RWPE2 (cell line): ENCODE results near the gene BAIAP2L2.
A peak's percentile ranks its signal among the peaks of the same experiment; 100 is the strongest.

Experiments used
- ATAC-seq: fragments of 200-7000 bp; cut with Tn5 transposase; 3 replicates; pipeline ENCODE4 v1.9.1; 2021; ENCODE audit warnings: low read depth
- DNase-seq: peaks from one replicate; pipeline ENCODE4 v3.0.0-alpha.2; 2020; ENCODE audit warnings: low spot score
- H3K27ac ChIP-seq: fragments of 450-650 bp; 2 replicates; pipeline ENCODE4 v1.5.1; 2017; ENCODE audit warnings: mild to moderate bottlenecking; ENCODE audit not compliant: poor library complexity, severe bottlenecking
- H3K27me3 ChIP-seq: fragments of 250-450 bp; sonication (Bioruptor Pico); 2 replicates; pipeline ENCODE4 v1.5.1; 2021; ENCODE audit warnings: mild to moderate bottlenecking, moderate library complexity; ENCODE audit not compliant: insufficient read depth, poor library complexity, severe bottlenecking
- H3K36me3 ChIP-seq: fragments of 250-450 bp; sonication (Bioruptor Pico); 2 replicates; pipeline ENCODE4 v1.5.1; 2020; ENCODE audit warnings: low read depth, mild to moderate bottlenecking, moderate library complexity
- H3K4me1 ChIP-seq: fragments of 250-450 bp; sonication (Bioruptor Pico); 2 replicates; pipeline ENCODE4 v1.5.1; 2021; ENCODE audit warnings: mild to moderate bottlenecking, moderate library complexity; ENCODE audit not compliant: insufficient read depth, poor library complexity, severe bottlenecking
- H3K4me3 ChIP-seq: fragments of 250-450 bp; sonication (Bioruptor Pico); 2 replicates; pipeline ENCODE4 v1.5.1; 2021; ENCODE audit warnings: mild to moderate bottlenecking, moderate library complexity; ENCODE audit not compliant: severe bottlenecking
- H3K9me3 ChIP-seq: fragments of 250-450 bp; sonication (Bioruptor Pico); 2 replicates; pipeline ENCODE4 v1.5.1; 2021; ENCODE audit warnings: mild to moderate bottlenecking, moderate library complexity; ENCODE audit not compliant: severe bottlenecking
- CTCF ChIP-seq: fragments of 450-650 bp; IDR thresholded peaks from one replicate; pipeline ENCODE4 v1.5.1; 2017; ENCODE audit warnings: mild to moderate bottlenecking, moderate library complexity; ENCODE audit not compliant: poor library complexity, severe bottlenecking

BAIAP2L2 gene

GRCh38 chr22:38136607-38137006 lies 26.1 kb upstream of the BAIAP2L2 start:
- TF ChIP-seq CTCF: no peak
- peaks cover 11% of the 10 kb centered on the region for H3K4me1 ChIP-seq
- no peaks in the 10 kb centered on the region for H3K9me3 ChIP-seq
- H3K27me3 ChIP-seq: no peaks in the 10 kb centered on the region
- no peak overlapping the region for H3K27ac ChIP-seq
- DNase-seq (no peak), ATAC-seq (no peak)
- no peaks in the 10 kb centered on the region for H3K36me3 ChIP-seq
- H3K4me3 ChIP-seq: no peak overlapping the region

GRCh38 chr22:38135133-38135706 lies 24.7 kb upstream of the BAIAP2L2 start:
- H3K4me3 ChIP-seq: no peak overlapping the region
- no peaks in the 10 kb centered on the region for H3K27me3 ChIP-seq
- no peaks in the 10 kb centered on the region for H3K9me3 ChIP-seq
- ATAC-seq: peak; percentile 96
- H3K4me1 ChIP-seq: peaks cover 11% of the 10 kb centered on the region
- TF ChIP-seq CTCF: no peak
- no peak for DNase-seq
- no peaks in the 10 kb centered on the region for H3K36me3 ChIP-seq
- H3K27ac ChIP-seq: peak overlapping the region; percentile 41

DNA sequence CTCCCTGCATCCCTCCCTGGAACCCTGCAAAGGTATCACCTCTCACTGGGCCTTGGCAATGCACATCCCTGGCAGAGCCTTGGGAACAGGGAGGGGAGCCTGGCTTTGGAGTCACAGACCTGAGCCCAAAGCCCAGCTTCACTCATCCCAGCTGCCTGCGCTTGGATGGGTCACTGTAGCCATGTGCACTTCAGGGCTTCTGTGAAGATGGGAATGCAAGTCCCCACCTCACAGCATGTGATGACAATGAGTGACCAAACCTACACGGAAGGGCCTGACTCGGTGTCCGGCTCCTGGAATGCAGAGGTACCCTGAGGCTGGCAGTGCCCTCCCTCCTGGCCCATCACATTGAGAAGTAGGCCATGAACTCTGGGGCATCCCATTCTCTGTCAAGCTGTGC lies 22.8 kb upstream of the BAIAP2L2 start:
- ATAC-seq: no peak
- H3K27ac ChIP-seq: no peak overlapping the region
- DNase-seq: no peak
- H3K4me3 ChIP-seq: no peak overlapping the region
- no peaks in the 10 kb centered on the region for H3K9me3 ChIP-seq
- H3K4me1 ChIP-seq: peaks cover 11% of the 10 kb centered on the region
- TF ChIP-seq CTCF: no peak
- H3K27me3 ChIP-seq: no peaks in the 10 kb centered on the region
- no peaks in the 10 kb centered on the region for H3K36me3 ChIP-seq

DNA sequence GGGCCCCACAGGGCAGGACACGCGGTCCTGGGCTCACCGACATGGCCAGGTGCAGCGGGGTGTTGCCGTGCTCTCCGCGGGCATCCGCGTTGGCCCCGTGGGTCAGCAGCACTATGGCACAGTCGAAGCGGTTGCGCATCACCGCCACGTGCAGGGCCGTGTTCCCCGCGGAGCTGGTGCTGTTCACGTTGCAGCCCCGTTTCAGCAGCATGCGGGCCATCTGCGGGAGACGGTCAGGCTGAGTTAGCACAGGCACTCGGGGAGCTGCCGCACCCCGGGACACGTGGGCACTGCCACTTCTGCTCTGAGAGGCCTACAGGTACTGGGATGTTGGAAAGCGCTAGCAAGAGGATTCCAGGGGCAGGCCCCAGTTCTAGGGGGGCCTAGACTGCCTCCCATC lies 22.3 kb upstream of the BAIAP2L2 start:
- Histone ChIP-seq H3K4me1 (peaks cover 11% of the 10 kb centered on the region), H3K9me3 (no peaks in the 10 kb centered on the region), H3K4me3 (no peak overlapping the region), H3K36me3 (no peaks in the 10 kb centered on the region), H3K27me3 (no peaks in the 10 kb centered on the region), H3K27ac (no peak overlapping the region)
- TF ChIP-seq CTCF: no peak
- DNase-seq: no peak
- no peak for ATAC-seq

DNA sequence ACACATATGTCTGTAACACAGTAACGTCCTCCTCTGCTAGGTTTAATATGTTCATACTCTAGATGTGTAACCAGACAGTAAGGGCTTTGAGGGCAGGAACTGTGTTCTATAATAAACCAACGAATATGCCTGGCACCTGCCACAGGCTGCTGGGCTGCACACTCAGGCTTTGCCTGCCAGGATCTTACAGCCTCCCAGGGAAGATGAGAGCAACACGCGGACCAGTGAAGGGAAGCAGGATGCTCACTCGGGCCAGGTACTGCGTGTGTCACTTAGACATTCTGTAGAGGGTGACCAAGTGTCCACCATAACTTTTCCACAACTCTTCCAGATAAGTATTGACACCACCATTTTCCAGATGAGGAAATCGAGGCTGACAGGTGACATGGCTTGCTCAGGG lies 21.7 kb upstream of the BAIAP2L2 start:
- H3K36me3 ChIP-seq: no peaks in the 10 kb centered on the region

More for the DNA sequence above, 21.7 kb upstream of the BAIAP2L2 start:
- no peak for DNase-seq
- no peaks in the 10 kb centered on the region for H3K9me3 ChIP-seq
- TF ChIP-seq CTCF: no peak
- H3K27me3 ChIP-seq: no peaks in the 10 kb centered on the region
- H3K4me3 ChIP-seq: no peak overlapping the region
- H3K4me1 ChIP-seq: peaks cover 11% of the 10 kb centered on the region
- ATAC-seq: no peak
- no peak overlapping the region for H3K27ac ChIP-seq
